GM19099 (cell line): ENCODE data around the gene MAPK11.

Experiments used
- POLR2A ChIP-seq: IDR thresholded peaks from 3 replicates; pipeline ENCODE4 v1.6.1; 2011; ENCODE audit warnings: low read depth; ENCODE audit not compliant: insufficient read length; ENCODE audit errors: extremely low read depth

The MAPK11 gene

DNA sequence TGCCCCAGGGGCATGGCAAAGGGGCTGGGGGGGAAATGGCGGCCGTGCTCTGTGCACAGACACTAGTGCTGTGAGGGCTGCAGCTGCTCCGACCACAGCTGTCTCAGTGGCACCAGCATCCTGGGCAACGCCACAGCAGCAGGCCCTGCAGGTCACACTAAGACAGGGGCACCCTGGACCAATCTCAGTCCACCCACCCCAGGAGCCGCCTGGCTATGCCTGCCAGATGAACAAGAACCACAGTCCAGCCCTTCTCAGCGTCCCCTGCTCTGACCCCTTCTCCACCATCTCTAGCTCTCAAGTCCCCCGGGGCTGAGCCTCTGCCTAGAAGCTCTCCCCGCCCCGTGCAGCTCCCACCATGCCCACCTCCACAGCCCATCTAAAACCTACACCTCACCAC, 41.8 kb downstream of the MAPK11 start:
- no peak for TF ChIP-seq POLR2A

DNA sequence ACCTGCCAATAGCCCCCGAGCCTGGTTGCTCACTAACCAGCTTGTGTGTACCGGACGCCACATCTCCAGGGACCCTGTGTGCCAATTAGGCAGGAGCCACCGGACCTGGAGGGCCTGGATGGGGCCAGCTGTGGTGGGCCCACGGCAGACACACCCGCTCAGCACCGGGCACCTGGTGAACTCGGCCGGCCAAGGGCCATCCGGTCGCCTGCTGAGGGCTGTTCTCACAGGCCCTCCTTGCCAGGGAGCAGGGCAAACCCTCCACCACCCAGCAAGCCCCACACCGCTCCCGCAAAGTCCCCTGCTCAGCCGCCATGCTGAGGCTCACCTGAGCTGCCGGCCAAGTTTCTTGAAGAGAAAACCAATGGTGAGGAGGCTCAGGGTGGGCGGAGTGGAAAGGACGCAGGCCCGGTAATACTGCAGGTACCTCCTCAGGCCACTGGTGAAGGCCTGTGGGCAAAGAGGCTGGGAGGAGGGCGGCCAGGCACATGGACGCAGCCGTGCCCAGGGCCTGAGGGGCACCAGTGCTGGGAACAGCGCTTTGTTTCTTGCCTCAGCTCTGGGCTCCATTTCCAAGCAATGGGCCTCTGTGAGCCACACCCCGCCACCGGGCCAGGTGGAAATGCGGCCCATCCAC, 42.5 kb downstream of the MAPK11 start:
- TF ChIP-seq POLR2A, result no peak

DNA sequence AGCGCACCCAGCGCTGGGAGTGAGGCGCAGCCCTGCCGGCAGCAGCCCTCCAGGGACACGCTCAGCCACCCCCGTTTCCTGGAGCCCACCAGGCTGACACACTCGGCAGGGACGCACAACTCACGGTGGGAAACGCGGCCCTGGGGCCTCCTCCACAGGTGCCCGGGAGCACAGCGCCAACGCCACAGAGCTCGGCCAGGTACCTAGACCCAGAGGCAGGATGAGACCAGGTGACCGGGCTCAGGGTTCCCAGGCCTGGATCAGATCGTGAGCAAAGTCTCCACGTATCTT, 43.4 kb downstream of the MAPK11 start:
- TF ChIP-seq POLR2A, result no peak

DNA sequence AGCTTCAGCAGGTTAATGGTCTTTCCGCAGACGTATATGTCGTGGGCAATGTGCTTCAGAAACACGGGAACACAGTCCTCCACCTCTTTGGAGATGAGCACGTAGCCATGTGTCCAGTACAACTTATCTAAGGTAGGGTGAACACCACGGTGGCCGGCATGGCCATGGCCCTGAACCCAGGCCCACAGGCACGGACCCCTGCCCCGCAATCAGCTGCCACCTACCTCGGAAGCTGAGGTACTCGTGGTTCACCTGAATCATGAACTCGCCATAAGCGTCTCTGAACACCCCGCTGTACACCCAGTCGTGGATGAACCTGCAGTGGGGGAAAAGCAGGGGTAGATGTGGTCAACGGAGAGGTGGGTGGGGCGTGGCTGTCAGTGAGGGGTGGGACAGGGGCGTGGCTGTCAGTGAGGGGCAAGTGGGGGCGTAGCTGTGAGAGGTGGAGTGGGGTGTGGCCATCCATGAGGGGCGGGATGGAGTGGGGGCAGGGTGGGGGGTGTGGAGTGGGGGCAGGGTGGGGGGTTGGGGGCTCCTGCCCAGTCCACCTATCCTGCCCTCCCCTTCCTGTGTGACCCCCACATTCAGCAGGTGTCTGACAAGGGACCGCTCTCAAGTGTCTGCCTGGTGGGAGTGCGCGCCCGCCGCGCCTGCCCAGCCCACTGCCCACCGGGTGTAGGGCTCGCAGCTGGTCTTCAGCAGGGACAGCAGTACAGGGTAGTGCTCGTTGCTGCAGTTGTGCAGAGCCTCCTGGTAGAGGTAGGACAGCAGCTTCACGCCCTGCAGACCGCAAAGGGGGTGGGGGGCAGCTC, 43.9 kb downstream of the MAPK11 start:
- no peak for TF ChIP-seq POLR2A

DNA sequence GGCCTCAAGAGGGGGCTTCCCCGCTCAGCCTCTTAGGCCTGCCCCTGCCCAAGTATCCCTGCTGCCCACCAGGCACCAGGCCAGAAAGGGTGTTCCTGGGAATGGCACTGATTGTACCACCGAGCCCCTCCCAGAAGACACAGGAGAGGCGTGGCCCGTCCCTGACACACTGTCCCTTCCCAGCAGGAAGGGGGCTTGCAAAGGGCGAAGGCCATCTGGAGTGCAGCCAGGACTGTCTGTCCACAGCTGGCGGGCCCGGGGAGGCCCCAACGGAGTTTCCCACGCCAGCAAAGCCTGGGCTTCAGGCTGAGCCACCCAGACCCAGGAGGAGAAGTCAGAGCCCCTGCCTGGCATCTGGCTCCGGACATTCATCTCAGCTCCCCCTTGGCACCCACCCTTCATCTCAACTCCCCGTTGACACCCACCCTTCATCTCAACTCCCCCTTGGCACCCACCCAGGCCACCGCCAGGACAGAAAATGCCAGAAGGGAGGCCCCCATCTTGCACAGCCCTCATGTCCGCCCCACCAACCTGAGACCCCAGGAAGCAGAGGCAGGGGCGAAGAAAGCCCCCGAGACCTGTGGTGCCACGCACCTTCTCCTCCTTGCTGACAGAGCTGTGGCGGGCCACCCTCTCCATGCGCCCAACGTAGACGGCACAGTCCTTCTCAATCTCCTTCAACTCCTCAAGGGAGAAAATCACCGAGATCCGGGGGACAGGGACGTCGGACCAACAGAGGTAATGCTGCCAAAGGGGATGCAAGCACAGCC, 44.8 kb downstream of the MAPK11 start:
- no peak for TF ChIP-seq POLR2A

DNA sequence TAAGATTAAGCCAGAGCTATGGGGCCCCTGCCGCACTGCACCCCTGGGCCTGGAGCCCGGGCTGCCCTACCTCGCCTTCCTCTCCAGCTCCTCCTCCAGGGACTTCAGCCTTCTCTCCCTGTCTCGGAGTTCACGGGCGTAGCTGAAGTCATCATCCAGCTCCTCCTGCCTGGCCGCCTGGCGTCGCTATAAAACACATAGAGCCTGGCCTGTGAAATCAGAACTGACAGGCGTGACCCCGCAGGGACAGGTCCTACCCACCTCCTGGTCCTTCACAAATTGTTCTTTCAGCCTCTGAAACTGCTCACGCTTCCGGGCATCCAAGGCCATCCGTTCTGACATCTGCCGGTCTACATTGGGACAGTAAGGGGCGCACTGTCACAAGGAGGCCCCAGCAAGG, 46.1 kb downstream of the MAPK11 start:
- TF ChIP-seq POLR2A, result no peak

DNA sequence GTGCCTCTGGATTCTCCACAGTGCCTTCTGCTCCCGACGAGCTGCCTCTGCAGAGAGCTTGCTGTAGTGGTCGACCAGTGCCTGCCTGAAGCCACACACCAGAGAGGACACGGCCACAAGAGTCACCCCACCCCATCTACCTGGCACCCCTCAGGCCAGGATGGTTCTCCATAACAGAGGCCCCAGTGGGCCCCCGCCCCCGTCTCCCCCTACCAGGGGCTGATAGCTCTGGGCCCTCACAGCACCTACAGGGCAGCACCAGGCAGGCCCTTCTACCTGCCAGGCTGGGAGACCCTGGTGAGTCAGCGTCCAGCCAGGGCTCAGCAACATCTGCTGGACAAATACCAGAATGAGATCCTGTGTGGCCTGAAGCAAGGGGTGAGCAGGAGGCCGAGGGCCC, 47.7 kb downstream of the MAPK11 start:
- no peak for TF ChIP-seq POLR2A

DNA sequence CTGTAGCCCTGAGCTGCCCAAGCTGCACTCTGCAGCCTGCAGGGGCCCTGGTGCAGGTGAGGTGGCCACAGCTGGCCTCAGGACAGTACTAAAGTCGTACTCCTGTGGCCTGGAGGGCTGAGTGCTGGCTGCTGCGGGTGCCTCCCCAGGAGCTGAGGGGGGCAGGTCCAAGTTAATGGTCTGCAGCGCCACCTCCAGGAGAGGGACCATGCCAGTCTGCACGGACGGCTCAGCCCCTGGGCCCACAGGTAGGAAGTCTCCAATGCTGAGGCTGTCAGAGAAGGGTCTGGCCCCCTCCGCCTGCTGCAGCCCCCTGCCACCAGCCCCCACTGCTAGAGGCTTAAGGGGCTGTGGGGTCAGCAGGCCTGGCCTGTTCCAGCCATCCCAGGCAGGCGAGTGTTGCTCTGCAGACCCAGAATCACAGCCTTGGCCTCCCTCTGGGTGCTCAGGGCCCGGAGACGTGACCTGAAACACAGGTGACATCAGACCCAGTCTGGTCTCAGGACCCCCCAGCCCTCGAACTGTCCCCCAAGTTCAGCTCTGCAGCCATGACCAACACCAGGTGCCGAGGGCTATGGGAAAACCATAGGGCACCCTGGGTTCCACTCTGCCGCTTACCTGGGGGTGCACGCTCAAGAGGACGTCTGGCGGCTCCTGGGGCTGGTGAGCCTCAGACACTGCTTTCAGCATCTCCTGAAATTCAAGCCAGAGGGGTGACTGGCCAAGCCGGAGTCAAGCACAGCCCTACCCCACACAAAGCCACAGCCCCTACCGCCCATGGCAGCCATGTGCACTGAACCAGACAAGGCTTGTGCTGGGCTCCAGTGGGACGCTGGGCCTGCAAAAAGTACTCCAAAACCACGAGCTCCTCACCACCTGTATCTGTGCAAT, 48.5 kb downstream of the MAPK11 start:
- no peak for TF ChIP-seq POLR2A

DNA sequence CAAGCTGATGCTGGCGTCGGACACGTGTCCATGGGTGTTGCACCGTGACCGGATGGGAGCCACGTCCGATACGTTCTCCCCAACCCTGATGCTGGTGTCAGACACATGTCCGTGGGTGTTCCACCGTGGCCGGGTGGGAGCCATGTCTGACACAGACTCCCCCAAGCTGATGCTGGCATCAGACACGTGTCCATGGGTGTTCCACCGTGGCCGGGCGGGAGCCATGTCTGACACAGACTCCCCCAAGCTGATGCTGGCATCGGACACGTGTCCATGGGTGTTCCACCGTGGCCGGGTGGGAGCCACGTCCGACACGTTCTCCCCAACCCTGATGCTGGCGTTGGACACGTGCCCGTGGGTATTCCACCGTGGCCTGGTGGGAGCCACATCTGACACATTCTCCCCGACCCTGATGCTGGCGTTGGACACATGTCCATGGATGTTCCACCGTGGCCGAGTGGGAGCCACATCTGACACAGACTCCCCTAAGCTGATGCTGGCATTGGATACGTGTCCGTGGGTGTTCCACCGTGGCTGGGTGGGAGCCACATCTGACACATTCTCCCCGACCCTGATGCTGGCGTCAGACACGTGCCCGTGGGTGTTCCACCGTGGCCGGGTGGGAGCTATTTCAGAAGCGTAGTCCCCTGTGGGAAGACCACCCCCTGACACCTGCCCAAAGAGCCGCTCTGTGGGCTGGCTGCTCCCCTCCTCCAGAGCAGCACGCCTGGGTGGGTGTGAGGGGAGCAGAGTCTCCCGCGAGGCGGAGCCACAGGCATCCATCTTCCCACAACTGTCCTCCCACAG, 49.4 kb downstream of the MAPK11 start:
- no peak for TF ChIP-seq POLR2A

DNA sequence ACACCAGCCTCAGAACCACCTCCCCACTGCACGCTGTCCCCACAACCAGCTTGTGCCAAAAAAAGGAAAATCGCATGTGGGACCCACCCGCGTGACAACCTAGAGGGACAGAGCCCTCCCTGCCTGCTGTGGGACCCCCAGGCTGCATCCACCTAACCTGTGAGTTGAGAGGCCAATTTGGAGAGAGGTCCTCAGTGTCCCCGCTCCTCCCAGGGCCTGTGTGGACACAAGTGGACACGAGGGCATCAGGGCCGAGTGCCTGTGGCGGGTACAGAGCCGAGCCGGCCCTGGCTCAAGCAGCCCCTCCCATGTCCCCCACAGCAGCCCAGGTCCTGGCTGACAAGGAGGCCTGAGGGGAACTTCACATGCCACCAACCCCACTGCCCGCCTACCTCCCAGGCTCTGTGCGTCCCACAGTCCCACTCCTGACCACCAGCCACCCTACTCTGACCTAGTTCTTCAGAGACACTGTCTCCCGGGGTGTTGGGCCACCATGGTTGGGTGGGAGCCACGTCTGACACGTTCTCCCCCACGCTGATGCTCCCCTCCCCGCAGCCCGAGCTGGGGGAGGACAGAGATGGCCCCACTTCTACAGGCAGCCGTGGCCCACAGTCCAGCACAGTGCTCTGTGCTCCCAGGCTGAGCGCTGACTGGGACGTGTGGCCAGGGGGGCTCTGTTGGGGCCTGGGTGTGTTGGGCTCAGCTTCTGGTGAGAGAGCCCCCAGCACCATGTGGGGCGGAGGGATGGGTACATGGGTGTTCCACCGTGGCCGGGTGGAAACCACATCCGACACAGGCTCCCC, 50.2 kb downstream of the MAPK11 start:
- TF ChIP-seq POLR2A, result no peak

DNA sequence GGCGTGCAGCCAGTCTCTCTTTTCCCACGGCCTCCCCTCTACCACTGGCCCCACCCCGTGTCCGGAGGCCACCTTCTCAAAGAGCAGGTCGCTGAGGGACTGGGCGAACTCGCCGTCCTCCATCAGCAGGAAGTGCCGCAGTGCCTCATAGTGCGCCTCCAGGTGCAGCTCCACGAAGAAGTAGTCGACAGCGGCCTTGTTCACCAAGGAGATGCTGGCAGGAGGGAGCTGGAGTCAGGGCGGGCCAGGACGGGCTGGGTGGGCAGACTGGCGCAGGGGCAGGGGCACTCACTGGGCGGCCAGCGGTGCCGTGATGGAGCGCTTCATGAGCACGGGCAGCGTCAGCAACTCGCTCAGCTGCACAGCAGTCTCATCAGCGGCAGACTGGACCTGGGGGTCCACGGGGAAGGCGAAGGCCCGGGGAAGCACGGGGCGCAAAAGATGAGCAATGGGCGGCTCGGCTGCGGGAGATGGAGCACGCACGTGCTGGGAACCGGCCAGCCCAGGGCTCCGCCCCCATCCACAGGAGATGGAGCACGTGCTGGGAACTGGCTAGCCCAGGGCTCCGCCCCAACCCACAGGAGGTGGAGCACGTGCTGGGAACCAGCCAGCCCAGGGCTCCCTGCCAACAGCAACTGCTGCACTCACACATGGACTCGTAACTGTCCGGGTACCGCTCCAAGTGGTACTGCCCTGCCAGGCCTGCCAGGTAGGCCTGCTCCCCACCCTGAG, 51.0 kb downstream of the MAPK11 start:
- TF ChIP-seq POLR2A, result no peak

DNA sequence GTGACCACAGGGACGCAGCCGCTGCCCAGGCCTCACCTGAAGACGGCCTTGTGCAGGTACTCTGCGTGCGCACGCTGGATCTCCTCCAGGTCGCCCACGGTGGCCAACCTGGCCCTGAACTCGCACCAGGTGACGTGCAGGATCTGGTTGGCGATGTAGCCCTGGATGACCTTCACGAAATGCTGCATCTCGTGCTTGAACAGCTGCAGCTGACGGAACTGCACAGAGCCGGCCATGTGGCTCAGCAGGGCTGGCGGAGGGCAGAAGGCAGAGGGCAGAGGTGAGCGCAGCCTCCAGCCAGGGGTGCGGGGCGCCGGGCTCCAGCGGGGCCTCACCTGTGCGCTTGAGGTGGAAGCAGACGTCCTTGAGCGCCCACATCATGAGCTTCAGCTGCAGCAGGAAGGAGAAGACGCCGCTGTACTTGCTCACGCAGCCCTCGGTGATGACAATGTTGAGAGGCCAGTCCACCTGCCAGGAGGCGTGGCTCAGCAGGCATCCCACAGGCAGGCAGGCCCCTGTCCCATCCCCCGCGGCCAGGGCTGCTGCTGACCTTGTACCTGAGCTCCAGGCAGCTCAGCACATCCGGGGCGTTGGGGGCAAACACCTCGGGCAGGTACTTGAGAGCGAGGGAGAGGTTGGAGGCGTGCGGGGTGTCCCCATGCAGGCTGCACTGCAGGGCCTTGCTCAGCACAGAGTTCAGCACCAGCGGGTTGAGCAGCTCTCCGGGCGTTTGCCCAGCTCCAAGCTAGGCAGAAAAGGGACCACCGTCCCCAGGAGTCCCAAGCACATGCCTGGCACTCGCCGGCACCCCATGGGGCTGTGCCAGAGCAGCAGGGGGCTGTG, 51.8 kb downstream of the MAPK11 start:
- no peak for TF ChIP-seq POLR2A
